Measurements from ENCODE around the gene JARID2.

- no peak for TF ChIP-seq RAD21 (IDR thresholded peaks at IDR 0.05; ENCODE audit: insufficient read depth, low read depth, low read length)
- TF ChIP-seq, protein P1, sequence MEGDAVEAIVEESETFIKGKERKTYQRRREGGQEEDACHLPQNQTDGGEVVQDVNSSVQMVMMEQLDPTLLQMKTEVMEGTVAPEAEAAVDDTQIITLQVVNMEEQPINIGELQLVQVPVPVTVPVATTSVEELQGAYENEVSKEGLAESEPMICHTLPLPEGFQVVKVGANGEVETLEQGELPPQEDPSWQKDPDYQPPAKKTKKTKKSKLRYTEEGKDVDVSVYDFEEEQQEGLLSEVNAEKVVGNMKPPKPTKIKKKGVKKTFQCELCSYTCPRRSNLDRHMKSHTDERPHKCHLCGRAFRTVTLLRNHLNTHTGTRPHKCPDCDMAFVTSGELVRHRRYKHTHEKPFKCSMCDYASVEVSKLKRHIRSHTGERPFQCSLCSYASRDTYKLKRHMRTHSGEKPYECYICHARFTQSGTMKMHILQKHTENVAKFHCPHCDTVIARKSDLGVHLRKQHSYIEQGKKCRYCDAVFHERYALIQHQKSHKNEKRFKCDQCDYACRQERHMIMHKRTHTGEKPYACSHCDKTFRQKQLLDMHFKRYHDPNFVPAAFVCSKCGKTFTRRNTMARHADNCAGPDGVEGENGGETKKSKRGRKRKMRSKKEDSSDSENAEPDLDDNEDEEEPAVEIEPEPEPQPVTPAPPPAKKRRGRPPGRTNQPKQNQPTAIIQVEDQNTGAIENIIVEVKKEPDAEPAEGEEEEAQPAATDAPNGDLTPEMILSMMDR (IDR thresholded peaks at IDR 0.05 in 2 of 3, conservative IDR thresholded peaks at IDR 0.05 in 1 of 3; ENCODE audit: control insufficient read depth in 2 of 3, extremely low read depth in 1 of 3, insufficient read depth in 1 of 3, low read depth in 3 of 3, low read length in 3 of 3) = no peak
- TF ChIP-seq REST (IDR thresholded peaks at IDR 0.05; ENCODE audit: low read depth, low read length) = no peak
- TF ChIP-seq, protein P2, sequence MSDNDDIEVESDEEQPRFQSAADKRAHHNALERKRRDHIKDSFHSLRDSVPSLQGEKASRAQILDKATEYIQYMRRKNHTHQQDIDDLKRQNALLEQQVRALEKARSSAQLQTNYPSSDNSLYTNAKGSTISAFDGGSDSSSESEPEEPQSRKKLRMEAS (IDR thresholded peaks at IDR 0.05; ENCODE audit: low read depth, low read length) = no peak
These were observed 136.8 kb downstream of the JARID2 start for GRCh38 chr6:15382712-15383111.
